H1 (cell line): ENCODE data around the gene GAB2. TPM values are rescaled to one million over a fixed set of nuclear protein-coding genes. Genes with fewer than 3 reads are reported as not detected.
"Not testable (repeated sequence)": the region's sequence is repeated elsewhere in the genome, so short reads cannot be mapped to it uniquely, and the experiment has no call there.

ENCODE experiments used
- CTCF ChIA-PET: fragments of 300-600 bp; sonication (Branson Sonifier 250); formaldehyde crosslinking; loops from one replicate; lab custom pipeline; 2021; ENCODE audit not compliant: partially characterized antibody; lab: Charles Lee
- POLR2A ChIA-PET: fragments of 300-600 bp; sonication (Branson Sonifier 250); formaldehyde crosslinking; loops from one replicate; lab custom pipeline; 2021; ENCODE audit warnings: inconsistent platforms; ENCODE audit not compliant: partially characterized antibody; lab: Charles Lee
- DNase-seq, 2 experiments: peaks; one replicate each; pipeline versions ENCODE4 v3.0.0 to v3.0.0-alpha.2; 2010 to 2022; ENCODE audit warnings: low spot score in 2 of 2, low read depth in 1 of 2, mixed read lengths in 1 of 2
- FAIRE-seq: peaks from 2 replicates; lab custom pipeline; 2011; peaks lifted over from hg19 to GRCh38; lab: Jason Lieb, UNC
- H2AFZ ChIP-seq: 2 replicates; pipeline ENCODE4 v1.8.1; 2012; ENCODE audit warnings: low read length, inconsistent platforms
- H2AK5ac ChIP-seq: 2 replicates; pipeline ENCODE4 v1.6.1; 2013; ENCODE audit warnings: low read depth, low read length
- H2BK120ac ChIP-seq: replicated peaks from 2 replicates; pipeline ENCODE3; 2013; ENCODE audit warnings: low read depth, low read length, inconsistent platforms
- H2BK12ac ChIP-seq: 2 replicates; pipeline ENCODE4 v1.6.1; 2013; ENCODE audit warnings: low read depth, low read length
- H2BK15ac ChIP-seq: 2 replicates; pipeline ENCODE4 v1.6.1; 2013; ENCODE audit warnings: low read length
- H2BK20ac ChIP-seq: 2 replicates; pipeline ENCODE4 v1.6.1; 2013; ENCODE audit warnings: low read length
- H2BK5ac ChIP-seq: 2 replicates; pipeline ENCODE4 v1.6.1; 2013; ENCODE audit warnings: low read depth, low read length
- H3K14ac ChIP-seq: 2 replicates; pipeline ENCODE4 v1.6.1; 2013; ENCODE audit warnings: inconsistent platforms; ENCODE audit not compliant: insufficient read length
- H3K18ac ChIP-seq: 2 replicates; pipeline ENCODE4 v1.6.1; 2013; ENCODE audit warnings: low read length; ENCODE audit errors: extremely low read depth
- H3K23ac ChIP-seq: 2 replicates; pipeline ENCODE4 v1.6.1; 2013; ENCODE audit warnings: inconsistent platforms; ENCODE audit not compliant: insufficient read length
- H3K23me2 ChIP-seq: 2 replicates; pipeline ENCODE4 v1.6.1; 2013; ENCODE audit warnings: low read depth, low read length
- H3K27ac ChIP-seq: 2 replicates; pipeline ENCODE4 v1.6.1; 2011; ENCODE audit warnings: low read depth, low read length, inconsistent platforms
- H3K27me3 ChIP-seq, 4 experiments: replicated peaks in 1 of 4; 1 replicate in 1 of 4; 2 replicates in 3 of 4; pipeline versions ENCODE4 v1.6.1 to v1.8.1; 2011 to 2013; ENCODE audit warnings: low read length in 3 of 4, mild to moderate bottlenecking in 3 of 4, inconsistent platforms in 2 of 4, mixed read lengths in 2 of 4, moderate library complexity in 1 of 4; ENCODE audit not compliant: control insufficient read depth in 3 of 4, insufficient read depth in 3 of 4; ENCODE audit errors: extremely low read depth in 1 of 4
- H3K36me3 ChIP-seq, 4 experiments: 2 replicates each; pipeline versions ENCODE4 v1.6.1 to v1.8.1; 2011 to 2013; ENCODE audit warnings: mild to moderate bottlenecking in 4 of 4, low read length in 3 of 4, moderate library complexity in 2 of 4, control low read depth in 1 of 4, inconsistent platforms in 1 of 4; ENCODE audit not compliant: insufficient read depth in 4 of 4, control insufficient read depth in 2 of 4
- H3K4ac ChIP-seq: replicated peaks from 2 replicates; pipeline ENCODE3; 2013; ENCODE audit warnings: low read length, low read depth, mixed read lengths, inconsistent platforms; ENCODE audit not compliant: insufficient read length
- H3K4me1 ChIP-seq, 4 experiments: replicated peaks in 1 of 4; 1 replicate in 1 of 4; 2 replicates in 3 of 4; pipeline versions ENCODE4 v1.6.1 to v1.8.1; 2011 to 2013; ENCODE audit warnings: low read length in 3 of 4, inconsistent platforms in 2 of 4, mixed read lengths in 1 of 4; ENCODE audit not compliant: insufficient read depth in 4 of 4, control insufficient read depth in 3 of 4
- H3K4me2 ChIP-seq, 2 experiments: 2 replicates each; pipeline versions ENCODE4 v1.6.1 to v1.8.1; 2011 to 2013; ENCODE audit warnings: low read depth in 2 of 2, low read length in 2 of 2, control low read depth in 1 of 2, inconsistent platforms in 1 of 2, mild to moderate bottlenecking in 1 of 2; ENCODE audit not compliant: insufficient read depth in 1 of 2
- H3K4me3 ChIP-seq, 4 experiments: fragments of 200-600, 300-600 bp in 1 of 4; sonication (generic), shearing (Covaris generic), sonication (Bioruptor Twin) in 1 of 4; 2 replicates each; pipeline versions ENCODE4 v1.5.1 to v1.8.1; 2011 to 2016; ENCODE audit warnings: low read length in 4 of 4, low read depth in 3 of 4, control low read depth in 2 of 4, inconsistent platforms in 2 of 4, mild to moderate bottlenecking in 2 of 4, mixed read lengths in 1 of 4, moderate library complexity in 1 of 4; ENCODE audit not compliant: insufficient read depth in 2 of 4; ENCODE audit errors: extremely low read depth in 1 of 4
- H3K56ac ChIP-seq: replicated peaks from 2 replicates; pipeline ENCODE3; 2013; ENCODE audit warnings: low read depth, mild to moderate bottlenecking, mixed read lengths, low read length, inconsistent platforms; ENCODE audit not compliant: insufficient read length
- H3K79me1 ChIP-seq: 2 replicates; pipeline ENCODE4 v1.6.1; 2013; ENCODE audit warnings: low read depth, low read length, control low read depth
- H3K79me2 ChIP-seq, 2 experiments: 2 replicates each; pipeline versions ENCODE4 v1.6.1 to v1.8.1; 2012 to 2013; ENCODE audit warnings: low read length in 2 of 2, mild to moderate bottlenecking in 2 of 2, inconsistent platforms in 1 of 2; ENCODE audit not compliant: insufficient read depth in 2 of 2, control insufficient read depth in 1 of 2
- H3K9ac ChIP-seq, 4 experiments: replicated peaks in 1 of 4; 1 replicate in 1 of 4; 2 replicates in 3 of 4; pipeline versions ENCODE4 v1.6.1 to v1.8.1; 2011 to 2013; ENCODE audit warnings: low read depth in 3 of 4, low read length in 3 of 4, control low read depth in 2 of 4, mild to moderate bottlenecking in 2 of 4, moderate library complexity in 2 of 4, inconsistent platforms in 1 of 4; ENCODE audit errors: extremely low read depth in 1 of 4
- H3K9me3 ChIP-seq, 2 experiments: 2 replicates each; pipeline versions ENCODE4 v1.6.1 to v1.8.1; 2012 to 2013; ENCODE audit warnings: mild to moderate bottlenecking in 2 of 2, moderate library complexity in 2 of 2, control low read depth in 1 of 2, inconsistent platforms in 1 of 2, low read depth in 1 of 2, low read length in 1 of 2, mixed read lengths in 1 of 2; ENCODE audit not compliant: insufficient read depth in 2 of 2
- H4K20me1 ChIP-seq, 2 experiments: replicated peaks in 1 of 2; 2 replicates each; pipeline versions ENCODE3 to v1.8.1; 2011 to 2013; ENCODE audit warnings: inconsistent platforms in 2 of 2, low read length in 2 of 2, mild to moderate bottlenecking in 1 of 2; ENCODE audit not compliant: insufficient read depth in 2 of 2, control insufficient read depth in 1 of 2
- H4K5ac ChIP-seq: 2 replicates; pipeline ENCODE4 v1.6.1; 2013; ENCODE audit warnings: low read length, low read depth, mixed read lengths, inconsistent platforms; ENCODE audit not compliant: insufficient read length
- H4K8ac ChIP-seq: 2 replicates; pipeline ENCODE4 v1.8.0; 2013; ENCODE audit warnings: mild to moderate bottlenecking, moderate library complexity, low read length, inconsistent platforms; ENCODE audit not compliant: insufficient read depth; ENCODE audit errors: extremely low read depth
- H4K91ac ChIP-seq: replicated peaks from 2 replicates; pipeline ENCODE3; 2013; ENCODE audit warnings: low read length, mixed read lengths, inconsistent platforms; ENCODE audit not compliant: insufficient read length
- WGBS, 2 experiments: shearing (Covaris generic) in 1 of 2; methylation state at CpG; one replicate each; pipeline versions ENCODE4 v1.1.6 to v1.1.7; 2013 to 2015; ENCODE audit warnings: low lambda C conversion rate in 2 of 2, mixed read lengths in 2 of 2, inconsistent platforms in 1 of 2, low coverage in 1 of 2, missing lambda C conversion rate in 1 of 2; ENCODE audit not compliant: insufficient replicate concordance in 2 of 2, insufficient coverage in 1 of 2, insufficient read length in 1 of 2; ENCODE audit errors: extremely low coverage in 1 of 2, missing lambda C conversion rate in 1 of 2; 5-methylcytosine and 5-hydroxymethylcytosine counted together
- polyA plus RNA-seq, 7 experiments: library from polyadenylated mRNA; depleted of rRNA in 3 of 7; stranded (reverse) in 5 of 7; unstranded in 2 of 7; fragments of >200 nt in 5 of 7; fragments of 200-250 nt in 2 of 7; gene quantifications; 1 replicate in 5 of 7; 2 replicates in 1 of 7; 4 replicates in 1 of 7; pipeline versions ENCODE4 v1.2.1 to v1.2.3, GENCODE V29; 2011 to 2013; ENCODE audit warnings: missing spikeins in 2 of 7, mixed read lengths in 2 of 7
- total RNA-seq: library from RNA; stranded (reverse); fragmentation: NEBNext Ultra II Directional; extraction: Animal tissue kit (Norgen Biotek cat#: 25700); gene quantifications from 2 replicates; pipeline ENCODE4 v1.2.1, GENCODE V29; 2021

The GAB2 gene
- total and polyA plus RNA-seq, 2 of the 8 experiments (the other 6 are each of a cell fraction or from before 2014, with no cell fraction given), result 6.3 to 14.0 TPM

DNA sequence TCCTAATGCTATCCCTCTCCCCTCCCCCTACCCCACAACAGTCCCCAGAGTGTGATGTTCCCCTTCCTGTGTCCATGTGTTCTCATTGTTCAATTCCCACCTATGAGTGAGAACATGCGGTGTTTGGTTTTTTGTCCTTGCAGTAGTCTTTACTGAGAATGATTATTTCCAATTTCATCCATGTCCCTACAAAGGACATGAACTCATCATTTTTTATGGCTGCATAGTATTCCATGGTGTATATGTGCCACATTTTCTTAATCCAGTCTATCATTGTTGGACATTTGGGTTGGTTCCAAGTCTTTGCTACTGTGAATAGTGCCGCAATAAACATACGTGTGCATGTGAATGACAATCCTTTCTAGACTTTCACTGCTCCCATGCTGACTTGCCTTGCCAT is 241.8 kb downstream of the GAB2 start:
- H4K20me1 ChIP-seq, POLR2A ChIA-PET, H2BK12ac ChIP-seq, FAIRE-seq, H2BK20ac ChIP-seq, H4K91ac ChIP-seq, H3K4me2 ChIP-seq, H3K9me3 ChIP-seq, H3K79me2 ChIP-seq, H3K4me1 ChIP-seq, H3K36me3 ChIP-seq, H3K56ac ChIP-seq, H2AK5ac ChIP-seq, H3K27me3 ChIP-seq, H3K14ac ChIP-seq, H2BK5ac ChIP-seq, H2AFZ ChIP-seq, H3K4me3 ChIP-seq, H2BK120ac ChIP-seq, H4K8ac ChIP-seq, H3K9ac ChIP-seq, H3K23ac ChIP-seq, H3K79me1 ChIP-seq, H2BK15ac ChIP-seq, H3K23me2 ChIP-seq, H3K27ac ChIP-seq, DNase-seq, H3K18ac ChIP-seq, H3K4ac ChIP-seq, H4K5ac ChIP-seq: not testable (repeated sequence)
- 94% methylated on average over 3 of the region's 3 CpGs; no CpG with 5 or more reads in 1 of the 2 experiments for WGBS, 2 experiments
- CTCF ChIA-PET, result interaction anchor here (1.1 kb wide), 1 partner anchor 25 kb away, joined by 3 read pairs; no protein-coding TSS in a partner anchor
